Measurements from ENCODE around the gene CCDC85B. TPM values are rescaled to one million over a fixed set of nuclear protein-coding genes. Genes with fewer than 3 reads are reported as not detected.
A peak's percentile ranks its signal among the peaks of the same experiment; 100 is the strongest.

CCDC85B gene
- total RNA-seq, 1 experiment from 2014 or later: 55.3 TPM

- no peak for TF ChIP-seq CBFB (CRISPR knock-in tag; IDR thresholded peaks at IDR 0.05; ENCODE audit: low read depth)
- peak; percentile 12; the same call in 1 of the 2 replicates for TF ChIP-seq NFE2L1 (CRISPR knock-in tag; IDR thresholded peaks at IDR 0.05)
- TF ChIP-seq FOXP4 (CRISPR knock-in tag; IDR thresholded peaks at IDR 0.05): peak; percentile 47; the same call in 1 of the 2 replicates
- no peak for TF ChIP-seq IRF2 (CRISPR knock-in tag; IDR thresholded peaks at IDR 0.05; ENCODE audit: borderline replicate concordance, low read depth)
- no peak for TF ChIP-seq NR1H2 (CRISPR knock-in tag; IDR thresholded peaks at IDR 0.05)
- TF ChIP-seq ZNF396 (CRISPR knock-in tag; IDR thresholded peaks at IDR 0.05; ENCODE audit: borderline replicate concordance): no peak
- TF ChIP-seq MYBL2 (CRISPR knock-in tag; IDR thresholded peaks at IDR 0.05): peak; percentile 17; the same call in 1 of the 2 replicates
- TF ChIP-seq, protein P1, sequence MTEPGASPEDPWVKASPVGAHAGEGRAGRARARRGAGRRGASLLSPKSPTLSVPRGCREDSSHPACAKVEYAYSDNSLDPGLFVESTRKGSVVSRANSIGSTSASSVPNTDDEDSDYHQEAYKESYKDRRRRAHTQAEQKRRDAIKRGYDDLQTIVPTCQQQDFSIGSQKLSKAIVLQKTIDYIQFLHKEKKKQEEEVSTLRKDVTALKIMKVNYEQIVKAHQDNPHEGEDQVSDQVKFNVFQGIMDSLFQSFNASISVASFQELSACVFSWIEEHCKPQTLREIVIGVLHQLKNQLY (CRISPR knock-in tag; IDR thresholded peaks at IDR 0.05): no peak
- no peak for TF ChIP-seq ATF1 (CRISPR knock-in tag; IDR thresholded peaks at IDR 0.05)
- no peak; the same call in 1 of the 2 replicates for TF ChIP-seq SMAD3 (CRISPR knock-in tag; IDR thresholded peaks at IDR 0.05; ENCODE audit: borderline replicate concordance)
- TF ChIP-seq FOXJ3 (CRISPR knock-in tag; IDR thresholded peaks at IDR 0.05; ENCODE audit: borderline replicate concordance): no peak
- no peak for TF ChIP-seq FOXK1 (CRISPR knock-in tag; IDR thresholded peaks at IDR 0.05)
- TF ChIP-seq AFF4 (CRISPR knock-in tag; IDR thresholded peaks at IDR 0.05; ENCODE audit: borderline replicate concordance): no peak
- TF ChIP-seq NFYB (CRISPR knock-in tag; conservative IDR thresholded peaks at IDR 0.05; ENCODE audit: low read depth): no peak
- TF ChIP-seq, protein P2, sequence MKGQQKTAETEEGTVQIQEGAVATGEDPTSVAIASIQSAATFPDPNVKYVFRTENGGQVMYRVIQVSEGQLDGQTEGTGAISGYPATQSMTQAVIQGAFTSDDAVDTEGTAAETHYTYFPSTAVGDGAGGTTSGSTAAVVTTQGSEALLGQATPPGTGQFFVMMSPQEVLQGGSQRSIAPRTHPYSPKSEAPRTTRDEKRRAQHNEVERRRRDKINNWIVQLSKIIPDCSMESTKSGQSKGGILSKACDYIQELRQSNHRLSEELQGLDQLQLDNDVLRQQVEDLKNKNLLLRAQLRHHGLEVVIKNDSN (CRISPR knock-in tag; IDR thresholded peaks at IDR 0.05): no peak
- TF ChIP-seq AR (CRISPR knock-in tag; IDR thresholded peaks at IDR 0.05): no peak
- no peak for TF ChIP-seq ELF4 (CRISPR knock-in tag; IDR thresholded peaks at IDR 0.05; ENCODE audit: low read depth)
- TF ChIP-seq, protein P3, sequence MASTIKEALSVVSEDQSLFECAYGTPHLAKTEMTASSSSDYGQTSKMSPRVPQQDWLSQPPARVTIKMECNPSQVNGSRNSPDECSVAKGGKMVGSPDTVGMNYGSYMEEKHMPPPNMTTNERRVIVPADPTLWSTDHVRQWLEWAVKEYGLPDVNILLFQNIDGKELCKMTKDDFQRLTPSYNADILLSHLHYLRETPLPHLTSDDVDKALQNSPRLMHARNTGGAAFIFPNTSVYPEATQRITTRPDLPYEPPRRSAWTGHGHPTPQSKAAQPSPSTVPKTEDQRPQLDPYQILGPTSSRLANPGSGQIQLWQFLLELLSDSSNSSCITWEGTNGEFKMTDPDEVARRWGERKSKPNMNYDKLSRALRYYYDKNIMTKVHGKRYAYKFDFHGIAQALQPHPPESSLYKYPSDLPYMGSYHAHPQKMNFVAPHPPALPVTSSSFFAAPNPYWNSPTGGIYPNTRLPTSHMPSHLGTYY (CRISPR knock-in tag; IDR thresholded peaks at IDR 0.05): no peak
- peak; percentile 41; the same call in 1 of the 2 replicates for TF ChIP-seq ATF2 (CRISPR knock-in tag; IDR thresholded peaks at IDR 0.05; ENCODE audit: borderline replicate concordance, low read depth)
Measured at GRCh38 chr11:65891219-65892136, 1.0 kb downstream of the CCDC85B start (continued).
